ENCODE measurements around the gene CSMD2. TPM values are rescaled to one million over a fixed set of nuclear protein-coding genes. Genes with fewer than 3 reads are reported as not detected.
"Not testable (repeated sequence)": the region's sequence is repeated elsewhere in the genome, so short reads cannot be mapped to it uniquely, and the experiment has no call there.

The CSMD2 gene
- polyA plus RNA-seq (ENCODE audit: insufficient read depth in 1 of 5, insufficient read length in 5 of 5, low replicate concordance in 1 of 5), result under 1 TPM; 0.11 to 0.38 (median 0.22) TPM
- long read RNA-seq, donor 1, result 0 reads
- long read RNA-seq, donor 2, result 0 reads
- long read RNA-seq, donor 3, result 0 reads
- long read RNA-seq, donor 4, result 0 reads
- long read RNA-seq, donor 5, result 0 reads
- long read RNA-seq, donor 6, result 0 reads
- long read RNA-seq, donor 7, result 0 reads
- long read RNA-seq, donor 8, result 0 reads

GRCh38 chr1:34164771-34165391, at the start of gene CSMD2:
Gene CSMD2 (minus strand): TSS chr1:34165230. CDS start chr1:34165097, 133 bp downstream.
- peak in 1 of 2 donors; percentile 4 for DNase-seq

DNA sequence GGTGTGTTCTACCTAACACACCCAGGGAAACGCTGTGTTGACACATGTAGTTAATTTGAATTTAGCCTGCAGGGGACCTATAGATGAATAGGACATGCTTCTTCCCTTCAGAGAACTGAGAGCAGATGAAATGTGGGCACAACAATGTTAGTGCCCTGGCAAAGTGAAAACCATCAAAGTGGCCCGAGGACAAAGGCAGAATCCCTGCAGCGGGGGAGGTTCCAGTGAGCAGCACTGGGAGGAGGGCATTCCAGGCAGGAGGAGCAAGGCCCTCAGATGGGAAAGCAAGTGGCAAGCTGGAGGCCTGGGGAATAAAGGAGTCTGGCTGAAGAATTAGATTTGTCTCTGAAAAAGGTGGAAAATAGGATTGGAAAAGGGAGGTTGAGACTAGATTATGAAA, 48.9 kb upstream of the CSMD2 start:
- no peak for DNase-seq

DNA sequence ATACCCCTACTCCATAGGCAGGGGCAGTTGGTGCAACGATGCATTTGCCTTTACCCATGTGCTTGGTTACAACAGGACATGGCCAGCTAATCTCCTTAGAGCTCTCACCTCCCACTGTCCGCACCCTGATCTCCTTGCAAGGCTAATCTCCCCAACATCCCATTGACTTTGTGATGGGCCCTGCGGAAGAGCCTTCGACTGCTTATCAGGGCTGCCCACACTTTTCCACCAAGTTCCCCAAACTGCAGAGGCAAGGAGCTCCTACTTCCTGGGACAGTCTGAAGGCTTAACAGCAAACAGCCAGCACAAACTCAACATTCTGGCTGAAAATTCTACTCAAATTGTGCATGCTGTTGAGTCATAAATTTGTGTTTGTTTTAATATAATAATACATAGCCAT, 47.6 kb upstream of the CSMD2 start:
- no peak for DNase-seq

DNA sequence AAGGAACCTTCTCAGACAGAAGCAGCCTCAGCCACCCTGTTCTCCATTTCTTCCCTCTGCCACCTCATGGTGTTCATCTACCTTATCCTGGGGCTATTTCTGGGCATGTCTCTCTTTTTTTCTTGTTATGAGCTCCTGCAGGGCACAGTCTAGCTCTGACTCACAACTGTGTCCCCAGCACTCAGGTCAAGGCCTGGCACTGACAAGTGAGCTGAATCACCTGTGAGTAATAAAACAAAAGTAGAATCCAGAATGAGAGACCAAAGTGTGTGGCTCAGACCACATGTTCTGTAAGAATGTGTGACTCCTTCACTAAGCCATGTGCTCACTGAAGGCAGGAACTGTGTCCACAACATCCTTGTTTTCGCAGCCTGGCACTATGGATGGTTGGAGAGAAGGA, 34.9 kb upstream of the CSMD2 start:
- DNase-seq, result no peak

DNA sequence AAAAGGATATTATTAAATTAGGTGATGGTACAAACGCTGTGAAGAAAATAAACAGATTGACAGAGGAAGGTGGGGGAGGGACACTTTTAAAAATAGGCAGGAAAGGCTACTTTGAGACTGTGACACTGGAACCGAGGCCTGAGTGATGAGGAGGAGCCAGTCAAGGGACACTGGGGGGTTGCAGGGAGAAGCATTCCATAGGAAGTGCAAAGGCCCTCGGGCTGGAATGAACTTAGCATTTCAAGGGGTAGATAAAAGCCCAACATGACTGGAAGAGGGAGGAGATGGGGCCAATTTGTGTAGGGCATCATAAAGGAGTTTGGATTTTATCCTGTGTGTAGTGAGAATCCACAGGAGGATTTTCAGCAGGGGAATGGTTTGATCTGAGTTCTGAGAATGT, 27.6 kb upstream of the CSMD2 start:
- no peak for DNase-seq

- no peak for DNase-seq
These were observed 25.7 kb upstream of the CSMD2 start for GRCh38 chr1:34190692-34191091.

DNA sequence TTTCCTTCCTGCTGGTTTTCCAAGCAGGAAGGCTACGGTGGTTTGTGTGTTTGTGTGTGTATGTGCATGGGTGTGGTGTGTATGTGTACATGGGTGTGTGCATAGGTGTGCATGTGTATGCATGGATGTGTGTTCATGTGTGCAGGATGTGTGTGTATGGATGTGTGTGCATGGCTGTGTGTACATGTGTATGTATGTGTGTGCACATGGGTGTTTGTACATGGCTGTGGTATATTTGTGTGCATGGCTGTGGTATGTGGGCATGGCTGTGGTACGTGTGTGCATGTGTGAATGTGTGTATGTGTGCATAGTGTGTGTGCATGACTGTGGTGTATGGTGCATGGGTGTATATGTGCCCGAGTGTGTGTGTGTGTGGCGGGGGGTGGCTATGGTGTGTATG, 24.0 kb upstream of the CSMD2 start:
- DNase-seq, result no peak

- no peak for DNase-seq
These were observed 23.4 kb upstream of the CSMD2 start for GRCh38 chr1:34188418-34188817.

GRCh38 chr1:34186741-34187494, 21.9 kb upstream of the CSMD2 start:
- DNase-seq, result no peak

- not testable (repeated sequence) for DNase-seq
These were observed 18.4 kb upstream of the CSMD2 start for GRCh38 chr1:34183381-34183780.

GRCh38 chr1:34178072-34178471, 13.0 kb upstream of the CSMD2 start:
- DNase-seq, result no peak

- DNase-seq, result no peak
These were observed 12.0 kb upstream of the CSMD2 start, which contains the start of gene C1orf94 for GRCh38 chr1:34176830-34177603. Gene C1orf94 (plus strand): TSS chr1:34176907. CDS start chr1:34177790, 883 bp downstream.

DNA sequence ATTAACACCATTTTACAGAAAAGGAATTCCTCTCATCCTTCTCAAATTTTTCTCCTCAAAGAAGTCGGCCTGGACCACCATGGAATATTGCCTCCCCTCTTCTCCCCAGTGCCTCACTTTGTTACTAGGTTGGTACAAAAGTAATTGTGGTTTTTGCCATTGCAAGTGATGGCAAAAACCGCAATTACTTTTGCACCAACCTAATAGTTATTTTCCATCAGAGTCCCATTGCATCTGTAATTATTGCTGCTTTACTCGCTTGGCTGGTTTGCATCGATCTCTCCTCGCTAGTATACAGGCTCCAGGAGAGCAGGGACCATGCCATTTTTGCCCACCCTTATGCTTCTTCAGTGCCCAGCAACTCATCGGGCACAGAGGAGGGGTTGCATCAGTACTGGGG, 10.7 kb upstream of the CSMD2 start:
- no peak for DNase-seq

GRCh38 chr1:34167389-34167788, 2.4 kb upstream of the CSMD2 start:
- DNase-seq, result no peak

GRCh38 chr1:34166625-34167361, 1.8 kb upstream of the CSMD2 start:
- no peak for DNase-seq

GRCh38 chr1:34166191-34166624, 1.2 kb upstream of the CSMD2 start:
- DNase-seq, result no peak

GRCh38 chr1:34165422-34165921, 442 bp upstream of the CSMD2 start:
- DNase-seq, result no peak

DNA sequence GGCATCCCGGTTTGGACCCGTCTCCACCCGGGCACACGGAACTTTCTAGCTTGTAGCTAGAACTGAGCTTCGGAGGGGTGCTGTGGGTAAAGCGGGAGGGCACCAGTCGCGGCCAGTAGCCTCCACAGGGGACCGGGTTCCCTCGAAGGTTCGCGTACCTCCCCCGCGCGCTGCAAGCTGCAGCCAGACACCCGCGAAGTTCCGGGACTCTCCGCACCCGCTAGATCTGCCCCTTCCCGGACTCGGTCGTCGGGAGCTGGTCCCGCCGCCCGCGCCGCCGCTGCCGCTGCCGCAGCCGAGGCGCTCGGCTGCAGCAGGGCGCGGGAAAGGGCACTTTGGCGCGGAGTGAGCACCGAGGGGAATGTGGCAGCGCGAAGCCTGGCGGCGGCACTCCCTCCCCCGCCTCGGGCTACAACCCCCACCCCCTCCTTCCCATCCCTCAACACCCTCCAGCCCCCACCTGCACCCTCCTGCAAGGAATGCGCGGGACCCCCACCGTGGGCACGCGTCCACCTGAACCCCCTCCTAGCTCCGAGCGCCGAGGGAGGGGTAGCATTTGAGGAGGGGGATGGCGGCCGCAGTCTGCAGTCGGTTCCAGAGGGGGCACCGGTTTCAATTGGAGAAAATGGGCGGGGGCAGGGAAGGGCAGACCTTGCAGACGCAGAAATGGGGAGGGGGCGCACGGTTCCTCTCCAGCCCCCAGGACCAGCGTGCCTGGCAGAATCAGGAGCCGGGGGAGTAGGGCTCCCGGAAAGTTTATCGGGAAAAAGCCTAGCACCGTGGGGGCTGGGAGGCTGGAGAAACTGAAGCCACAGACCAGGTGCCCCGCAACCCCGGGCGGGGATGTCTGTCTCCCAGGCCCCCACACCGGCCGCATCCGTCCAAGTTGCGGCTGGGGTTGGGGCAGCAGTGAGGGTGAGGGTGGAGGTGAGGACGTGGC, 968 bp downstream of the CSMD2 start:
- DNase-seq, result no peak

- DNase-seq, result peak in 1 of 2 donors; percentile 17
These were observed 1.9 kb downstream of the CSMD2 start for GRCh38 chr1:34162852-34163766.

All from right lung (tissue), 10 donors.